Subcutaneous adipose tissue (tissue), 4 donors: ENCODE results near the gene DLEC1. TPM values are rescaled to one million over a fixed set of nuclear protein-coding genes. Genes with fewer than 3 reads are reported as not detected.

Experiments used
- CTCF ChIP-seq: fragments of 450-650 bp; IDR thresholded peaks from one replicate; pipeline ENCODE4 v1.5.1; 2016; ENCODE audit warnings: low read depth, mild to moderate bottlenecking, control low read depth, antibody characterized with exemption, moderate library complexity
- total RNA-seq, 4 donors: library from RNA; depleted of rRNA; stranded (reverse); fragments of >200 nt; gene quantifications; one replicate each; pipeline ENCODE4 v1.1.0, GENCODE V29; 2016

DLEC1 gene
- total RNA-seq, 4 donors from 2014 or later: 0.85 to 1.3 (median 1.2) TPM

- TF ChIP-seq CTCF: no peak
These were observed 45.6 kb upstream of the DLEC1 start for GRCh38 chr3:37993460-37993819.

GRCh38 chr3:37993820-37994638, 45.0 kb upstream of the DLEC1 start:
- no peak for TF ChIP-seq CTCF

- TF ChIP-seq CTCF: no peak
These were observed 44.4 kb upstream of the DLEC1 start for GRCh38 chr3:37994639-37994972.

GRCh38 chr3:37995652-37996641, 43.1 kb upstream of the DLEC1 start:
- TF ChIP-seq CTCF: no peak

GRCh38 chr3:37996785-37997301, 42.2 kb upstream of the DLEC1 start:
- no peak for TF ChIP-seq CTCF

GRCh38 chr3:37997342-37997741, 41.7 kb upstream of the DLEC1 start:
- TF ChIP-seq CTCF: no peak
